ENCODE results near the gene SYCP1.
"Not testable (repeated sequence)": the region's sequence is repeated elsewhere in the genome, so short reads cannot be mapped to it uniquely, and the experiment has no call there.

SYCP1 gene

GRCh38 chr1:114854693-114855320 lies at the start of gene SYCP1:
Gene SYCP1, plus strand, starts transcription at chr1:114854863. Its CDS starts 602 bp downstream, at chr1:114855465.
- TF ChIP-seq CTCF (IDR thresholded peaks at IDR 0.05; ENCODE audit: extremely low read depth, insufficient read depth, missing control alignments): no peak
- in situ Hi-C loops (cut with MboI; ENCODE audit: low pct_unique_long_range_greater_than_20kb, low sequenced_read_pairs, unreplicated experiment): no loop called here
- no peak for DNase-seq (ENCODE audit: low spot score)

- no peak for TF ChIP-seq CTCF (IDR thresholded peaks at IDR 0.05; ENCODE audit: extremely low read depth, insufficient read depth, missing control alignments)
- no peak for DNase-seq (ENCODE audit: low spot score)
- in situ Hi-C loops (cut with MboI; ENCODE audit: low pct_unique_long_range_greater_than_20kb, low sequenced_read_pairs, unreplicated experiment): no loop called here
Observed at GRCh38 chr1:114819869-114820268, 34.8 kb upstream of the SYCP1 start.

GRCh38 chr1:114820392-114820791 lies 34.3 kb upstream of the SYCP1 start:
- no peak for TF ChIP-seq CTCF (IDR thresholded peaks at IDR 0.05; ENCODE audit: extremely low read depth, insufficient read depth, missing control alignments)
- no peak for DNase-seq (ENCODE audit: low spot score)
- in situ Hi-C loops (cut with MboI; ENCODE audit: low pct_unique_long_range_greater_than_20kb, low sequenced_read_pairs, unreplicated experiment): no loop called here

- in situ Hi-C loops (cut with MboI; ENCODE audit: low pct_unique_long_range_greater_than_20kb, low sequenced_read_pairs, unreplicated experiment): no loop called here
- no peak for TF ChIP-seq CTCF (IDR thresholded peaks at IDR 0.05; ENCODE audit: extremely low read depth, insufficient read depth, missing control alignments)
- no peak for DNase-seq (ENCODE audit: low spot score)
Observed at GRCh38 chr1:114821978-114822377, 32.7 kb upstream of the SYCP1 start.

GRCh38 chr1:114828251-114828650 lies 26.4 kb upstream of the SYCP1 start:
- DNase-seq (ENCODE audit: low spot score): no peak
- no peak for TF ChIP-seq CTCF (IDR thresholded peaks at IDR 0.05; ENCODE audit: extremely low read depth, insufficient read depth, missing control alignments)
- in situ Hi-C loops (cut with MboI; ENCODE audit: low pct_unique_long_range_greater_than_20kb, low sequenced_read_pairs, unreplicated experiment): no loop called here

GRCh38 chr1:114830075-114830474 lies 24.6 kb upstream of the SYCP1 start:
- DNase-seq (ENCODE audit: low spot score); in situ Hi-C loops (cut with MboI; ENCODE audit: low pct_unique_long_range_greater_than_20kb, low sequenced_read_pairs, unreplicated experiment): not testable (repeated sequence)

GRCh38 chr1:114831276-114831994 lies 23.2 kb upstream of the SYCP1 start:
- no peak for TF ChIP-seq CTCF (IDR thresholded peaks at IDR 0.05; ENCODE audit: extremely low read depth, insufficient read depth, missing control alignments)
- in situ Hi-C loops (cut with MboI; ENCODE audit: low pct_unique_long_range_greater_than_20kb, low sequenced_read_pairs, unreplicated experiment): no loop called here
- no peak for DNase-seq (ENCODE audit: low spot score)

Data from GM13977 (cell line).